ENCODE results near the gene ELFN1.

DNA sequence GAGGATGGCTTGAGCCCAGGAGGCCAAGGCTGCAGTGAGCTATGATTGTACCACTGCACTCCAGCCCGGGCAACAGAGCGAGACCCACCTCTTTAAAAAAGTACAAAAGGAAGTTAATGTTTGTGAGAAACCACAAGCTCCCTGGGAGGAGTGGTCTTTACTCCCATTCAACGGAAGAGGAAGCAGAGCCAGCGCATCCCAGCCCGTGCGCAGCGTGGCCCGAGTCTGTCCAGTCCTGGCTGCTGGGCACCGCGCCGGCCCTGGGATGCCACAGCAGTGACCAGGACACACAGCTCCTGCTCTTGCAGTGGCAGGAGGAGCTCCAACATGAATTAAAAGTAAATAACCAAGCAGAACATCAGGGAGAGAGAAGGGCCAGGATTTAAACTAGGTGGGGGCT is 68.4 kb downstream of the ELFN1 start:
- TF ChIP-seq POLR2A (IDR thresholded peaks at IDR 0.05): no peak
- TF ChIP-seq, protein P1, sequence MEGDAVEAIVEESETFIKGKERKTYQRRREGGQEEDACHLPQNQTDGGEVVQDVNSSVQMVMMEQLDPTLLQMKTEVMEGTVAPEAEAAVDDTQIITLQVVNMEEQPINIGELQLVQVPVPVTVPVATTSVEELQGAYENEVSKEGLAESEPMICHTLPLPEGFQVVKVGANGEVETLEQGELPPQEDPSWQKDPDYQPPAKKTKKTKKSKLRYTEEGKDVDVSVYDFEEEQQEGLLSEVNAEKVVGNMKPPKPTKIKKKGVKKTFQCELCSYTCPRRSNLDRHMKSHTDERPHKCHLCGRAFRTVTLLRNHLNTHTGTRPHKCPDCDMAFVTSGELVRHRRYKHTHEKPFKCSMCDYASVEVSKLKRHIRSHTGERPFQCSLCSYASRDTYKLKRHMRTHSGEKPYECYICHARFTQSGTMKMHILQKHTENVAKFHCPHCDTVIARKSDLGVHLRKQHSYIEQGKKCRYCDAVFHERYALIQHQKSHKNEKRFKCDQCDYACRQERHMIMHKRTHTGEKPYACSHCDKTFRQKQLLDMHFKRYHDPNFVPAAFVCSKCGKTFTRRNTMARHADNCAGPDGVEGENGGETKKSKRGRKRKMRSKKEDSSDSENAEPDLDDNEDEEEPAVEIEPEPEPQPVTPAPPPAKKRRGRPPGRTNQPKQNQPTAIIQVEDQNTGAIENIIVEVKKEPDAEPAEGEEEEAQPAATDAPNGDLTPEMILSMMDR (IDR thresholded peaks at IDR 0.05): no peak

All from body of pancreas (tissue), 4 donors.